Measurements from ENCODE around the gene ENAH. TPM values are rescaled to one million over a fixed set of nuclear protein-coding genes. Genes with fewer than 3 reads are reported as not detected.
A peak's percentile ranks its signal among the peaks of the same experiment; 100 is the strongest.

ENAH gene
- total RNA-seq, 1 experiment from 2014 or later: 103 TPM

GRCh38 chr1:225460021-225460736 lies 192.7 kb downstream of the ENAH start:
- DNase-seq: no peak
- BruUV-seq (replicated peaks): no TSS peak
- peaks cover 5% of the 10 kb centered on the region for H3K36me3 Mint-ChIP-seq (ENCODE audit: insufficient read depth, unreplicated experiment)
- TF ChIP-seq CTCF (IDR thresholded peaks at IDR 0.05; ENCODE audit: unreplicated experiment): no peak
- H3K27me3 Mint-ChIP-seq (ENCODE audit: unreplicated experiment): no peaks in the 10 kb centered on the region
- H3K9me3 Mint-ChIP-seq (ENCODE audit: low read depth, unreplicated experiment): no peaks in the 10 kb centered on the region
- no peak overlapping the region for H3K4me3 Mint-ChIP-seq (ENCODE audit: low read depth, unreplicated experiment)
- peaks cover 60% of the 10 kb centered on the region for H3K4me1 Mint-ChIP-seq (ENCODE audit: low read depth, unreplicated experiment)
- intact Hi-C loops (cut with micrococcal nuclease; ENCODE audit: unreplicated experiment): no loop called here
- CTCF ChIA-PET: interaction anchor here (0.5 to 1.1 kb wide), 5 partner anchors 11 to 510 kb away, joined by 3 to 4 read pairs (median 3); no protein-coding TSS in a partner anchor
- H3K27ac Mint-ChIP-seq (ENCODE audit: unreplicated experiment): no peak overlapping the region

GRCh38 chr1:225458222-225458631 lies 194.7 kb downstream of the ENAH start:
- DNase-seq: no peak
- H3K4me1 Mint-ChIP-seq (ENCODE audit: low read depth, unreplicated experiment): peaks cover 68% of the 10 kb centered on the region

GRCh38 chr1:225454733-225455132 lies 198.2 kb downstream of the ENAH start:
- no TSS peak for BruUV-seq (replicated peaks)

More at GRCh38 chr1:225458222-225458631, 194.7 kb downstream of the ENAH start:
- BruUV-seq (replicated peaks): no TSS peak
- Mint-ChIP-seq H3K27ac (ENCODE audit: unreplicated experiment) (no peak overlapping the region), H3K9me3 (ENCODE audit: low read depth, unreplicated experiment) (no peaks in the 10 kb centered on the region), H3K4me3 (ENCODE audit: low read depth, unreplicated experiment) (no peak overlapping the region), H3K27me3 (ENCODE audit: unreplicated experiment) (no peaks in the 10 kb centered on the region), H3K36me3 (ENCODE audit: insufficient read depth, unreplicated experiment) (peaks cover 6% of the 10 kb centered on the region)
- intact Hi-C loops (cut with micrococcal nuclease; ENCODE audit: unreplicated experiment): no loop called here
- CTCF ChIA-PET: interaction anchor here (1.2 kb wide), 1 partner anchor 13 kb away, joined by 3 read pairs; no protein-coding TSS in a partner anchor
- no peak for TF ChIP-seq CTCF (IDR thresholded peaks at IDR 0.05; ENCODE audit: unreplicated experiment)

More at GRCh38 chr1:225454733-225455132, 198.2 kb downstream of the ENAH start:
- Mint-ChIP-seq H3K27ac (ENCODE audit: unreplicated experiment) (peak overlapping the region; percentile 79), H3K36me3 (ENCODE audit: insufficient read depth, unreplicated experiment) (peaks cover 18% of the 10 kb centered on the region), H3K4me1 (ENCODE audit: low read depth, unreplicated experiment) (peaks cover 63% of the 10 kb centered on the region), H3K9me3 (ENCODE audit: low read depth, unreplicated experiment) (no peaks in the 10 kb centered on the region), H3K27me3 (ENCODE audit: unreplicated experiment) (no peaks in the 10 kb centered on the region), H3K4me3 (ENCODE audit: low read depth, unreplicated experiment) (peak overlapping the region; percentile 24)
- CTCF ChIA-PET: interaction anchor here (0.9 to 1.6 kb wide), 6 partner anchors 9 to 21 kb away, joined by 3 to 11 read pairs (median 4); no protein-coding TSS in a partner anchor
- DNase-seq: peak; percentile 76
- intact Hi-C loops (cut with micrococcal nuclease; ENCODE audit: unreplicated experiment): no loop called here
- no peak for TF ChIP-seq CTCF (IDR thresholded peaks at IDR 0.05; ENCODE audit: unreplicated experiment)

All from Calu3 (cell line).